Esophagus squamous epithelium (tissue), 5 donors: ENCODE results near the gene RETREG1. TPM values are rescaled to one million over a fixed set of nuclear protein-coding genes. Genes with fewer than 3 reads are reported as not detected.
A peak's percentile ranks its signal among the peaks of the same experiment; 100 is the strongest.

Experiments
- DNase-seq: peaks from one replicate; lab custom pipeline; 2025; lab: John Stamatoyannopoulos, UW
- H3K27ac ChIP-seq, 4 donors: fragments of 200-600 bp; sonication (generic); one replicate each; pipeline ENCODE4 v1.5.1; 2016 to 2019; ENCODE audit warnings: mild to moderate bottlenecking in 1 of 4
- H3K27me3 ChIP-seq, 4 donors: fragments of 200-600 bp; sonication (generic); 1 replicate in 3 of 4; 2 replicates in 1 of 4; pipeline versions ENCODE4 v1.5.1 to v1.6.0; 2017 to 2021; ENCODE audit warnings: antibody characterized with exemption in 1 of 4
- H3K36me3 ChIP-seq, 3 donors: fragments of 200-600 bp; sonication (generic); one replicate each; pipeline ENCODE4 v1.5.1; 2016 to 2019
- H3K4me1 ChIP-seq, 3 donors: fragments of 200-600 bp; sonication (generic); one replicate each; pipeline ENCODE4 v1.5.1; 2017 to 2019
- H3K4me3 ChIP-seq, 4 donors: fragments of 200-600 bp; sonication (generic); 1 replicate in 3 of 4; 2 replicates in 1 of 4; pipeline ENCODE4 v1.5.1; 2016 to 2019; ENCODE audit warnings: mild to moderate bottlenecking in 2 of 4, moderate library complexity in 1 of 4
- H3K9me3 ChIP-seq, 3 donors: fragments of 200-600 bp; sonication (generic); one replicate each; pipeline ENCODE4 v1.5.1; 2016 to 2019
- CTCF ChIP-seq, 6 experiments: fragments of 450-650 bp in 4 of 6; fragments of 200-600 bp in 2 of 6; sonication (generic) in 2 of 6; IDR thresholded peaks; one replicate each; pipeline ENCODE4 v1.5.1; 2016 to 2019; ENCODE audit warnings: antibody characterized with exemption in 6 of 6, mild to moderate bottlenecking in 4 of 6, moderate library complexity in 4 of 6
- POLR2A ChIP-seq, 4 donors: fragments of 450-650 bp; IDR thresholded peaks; one replicate each; pipeline ENCODE4 v1.6.1; 2017; ENCODE audit warnings: antibody characterized with exemption in 4 of 4, mild to moderate bottlenecking in 4 of 4, moderate library complexity in 3 of 4
- WGBS, 2 donors: methylation state at CpG; one replicate each; pipeline ENCODE4 v1.1.5; 2018; 5-methylcytosine and 5-hydroxymethylcytosine counted together
- intact Hi-C: fragments of 100-400 bp; cut with DNase I; formaldehyde crosslinking; loops from one replicate; pipeline ENCODE4 v1.15.0; 2022
- total RNA-seq, 4 donors: library from RNA; depleted of rRNA; stranded (reverse); fragments of >200 nt; gene quantifications; one replicate each; pipeline ENCODE4 v1.1.0, GENCODE V29; 2016
- donor health status: DM: yes; HTN: yes; CAD: no.

Gene RETREG1
- total RNA-seq, 4 donors from 2014 or later: 0.68 to 6.1 (median 3.9) TPM

- Histone ChIP-seq H3K4me1 (peaks cover 0 to 18% (median 3%) of the 10 kb centered on the region in 3 donors), H3K4me3 (no peak overlapping the region), H3K27ac (no peak overlapping the region), H3K36me3 (peaks cover 0 to 50% (median 0%) of the 10 kb centered on the region in 3 donors), H3K27me3 (no peaks in the 10 kb centered on the region), H3K9me3 (no peaks in the 10 kb centered on the region)
- intact Hi-C loops: no loop called here
- 67 to 78% methylated on average over 4 of the region's 4 CpGs for WGBS, 2 donors
- no peak for TF ChIP-seq CTCF (IDR thresholded peaks at IDR 0.05)
- TF ChIP-seq POLR2A (IDR thresholded peaks at IDR 0.05): no peak
- DNase-seq: no peak
These were observed 47.0 kb upstream of the RETREG1 start for GRCh38 chr5:16663840-16664239.

GRCh38 chr5:16661713-16662112 lies 44.9 kb upstream of the RETREG1 start:
- Histone ChIP-seq H3K9me3 (no peaks in the 10 kb centered on the region), H3K27me3 (no peaks in the 10 kb centered on the region), H3K4me1 (peaks cover 0 to 9% (median under 1%) of the 10 kb centered on the region in 3 donors), H3K36me3 (peaks cover 0 to 30% (median 0%) of the 10 kb centered on the region in 3 donors), H3K4me3 (no peak overlapping the region), H3K27ac (no peak overlapping the region)
- no peak for DNase-seq
- 85 to 98% methylated on average over 2 of the region's 2 CpGs for WGBS, 2 donors
- no peak for TF ChIP-seq CTCF (IDR thresholded peaks at IDR 0.05)
- TF ChIP-seq POLR2A (IDR thresholded peaks at IDR 0.05): no peak
- intact Hi-C loops: no loop called here

GRCh38 chr5:16660982-16661381 lies 44.2 kb upstream of the RETREG1 start:
- no peaks in the 10 kb centered on the region for H3K27me3 ChIP-seq
- H3K27ac ChIP-seq: no peak overlapping the region
- no peak for TF ChIP-seq POLR2A (IDR thresholded peaks at IDR 0.05)
- TF ChIP-seq CTCF (IDR thresholded peaks at IDR 0.05): no peak
- H3K4me3 ChIP-seq: no peak overlapping the region
- H3K36me3 ChIP-seq: peaks cover 0 to 25% (median 0%) of the 10 kb centered on the region in 3 donors
- no peak for DNase-seq
- H3K9me3 ChIP-seq: no peaks in the 10 kb centered on the region
- WGBS, 2 donors: 67 to 88% methylated on average over 5 of the region's 5 CpGs
- intact Hi-C loops: no loop called here
- H3K4me1 ChIP-seq: peaks cover 0 to 2% (median 0%) of the 10 kb centered on the region in 3 donors

- no peak overlapping the region for H3K27ac ChIP-seq
- H3K4me3 ChIP-seq: no peak overlapping the region
- no peak for DNase-seq
- intact Hi-C loops: no loop called here
- H3K9me3 ChIP-seq: no peaks in the 10 kb centered on the region
- no peak for TF ChIP-seq POLR2A (IDR thresholded peaks at IDR 0.05)
- no peaks in the 10 kb centered on the region for H3K4me1 ChIP-seq
- no peaks in the 10 kb centered on the region for H3K27me3 ChIP-seq
- 83 to 93% methylated on average over 1 of the region's 1 CpG for WGBS, 2 donors
- H3K36me3 ChIP-seq: peaks cover 0 to 10% (median 0%) of the 10 kb centered on the region in 3 donors
These were observed 42.7 kb upstream of the RETREG1 start for GRCh38 chr5:16659536-16659935.

GRCh38 chr5:16656561-16657191 lies 39.9 kb upstream of the RETREG1 start:
- Histone ChIP-seq H3K27me3 (no peaks in the 10 kb centered on the region), H3K4me1 (no peaks in the 10 kb centered on the region), H3K36me3 (no peaks in the 10 kb centered on the region), H3K27ac (peak overlapping the region in 1 of 4 donors; percentile 33), H3K9me3 (no peaks in the 10 kb centered on the region), H3K4me3 (no peak overlapping the region)
- WGBS, 2 donors: 21 to 25% methylated on average over 2 of the region's 2 CpGs
- intact Hi-C loops: no loop called here
- TF ChIP-seq CTCF (IDR thresholded peaks at IDR 0.05): no peak
- no peak for TF ChIP-seq POLR2A (IDR thresholded peaks at IDR 0.05)
- no peak for DNase-seq
